ENCODE results near the gene EFCC1.

The EFCC1 gene

DNA sequence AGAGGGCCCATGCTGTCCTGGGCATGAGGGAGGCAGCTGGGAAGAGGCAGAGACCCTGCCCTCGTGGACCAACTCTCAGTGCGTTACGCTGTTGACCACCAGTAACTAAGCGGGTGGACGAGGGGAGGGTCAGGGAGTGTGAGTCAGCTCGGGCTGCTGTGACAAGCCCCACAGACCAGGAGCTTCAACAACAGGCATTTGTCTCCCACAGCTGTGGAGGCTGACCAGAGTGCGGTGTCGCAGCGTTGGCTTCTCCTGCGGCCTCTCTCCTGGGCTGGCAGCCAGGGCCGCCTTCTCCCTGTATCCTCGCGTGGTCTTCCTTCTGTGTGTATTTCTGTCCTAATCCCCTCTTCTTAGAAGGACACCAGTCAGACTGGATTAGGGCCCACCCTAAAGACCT is 13.0 kb downstream of the EFCC1 start:
- TF ChIP-seq, protein P1, sequence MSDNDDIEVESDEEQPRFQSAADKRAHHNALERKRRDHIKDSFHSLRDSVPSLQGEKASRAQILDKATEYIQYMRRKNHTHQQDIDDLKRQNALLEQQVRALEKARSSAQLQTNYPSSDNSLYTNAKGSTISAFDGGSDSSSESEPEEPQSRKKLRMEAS (IDR thresholded peaks at IDR 0.05), result no peak
- no peak for TF ChIP-seq TAF1 (IDR thresholded peaks at IDR 0.05; ENCODE audit: low read depth)
- TF ChIP-seq, protein P2, sequence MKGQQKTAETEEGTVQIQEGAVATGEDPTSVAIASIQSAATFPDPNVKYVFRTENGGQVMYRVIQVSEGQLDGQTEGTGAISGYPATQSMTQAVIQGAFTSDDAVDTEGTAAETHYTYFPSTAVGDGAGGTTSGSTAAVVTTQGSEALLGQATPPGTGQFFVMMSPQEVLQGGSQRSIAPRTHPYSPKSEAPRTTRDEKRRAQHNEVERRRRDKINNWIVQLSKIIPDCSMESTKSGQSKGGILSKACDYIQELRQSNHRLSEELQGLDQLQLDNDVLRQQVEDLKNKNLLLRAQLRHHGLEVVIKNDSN (IDR thresholded peaks at IDR 0.05), result no peak
- TF ChIP-seq, protein P3, sequence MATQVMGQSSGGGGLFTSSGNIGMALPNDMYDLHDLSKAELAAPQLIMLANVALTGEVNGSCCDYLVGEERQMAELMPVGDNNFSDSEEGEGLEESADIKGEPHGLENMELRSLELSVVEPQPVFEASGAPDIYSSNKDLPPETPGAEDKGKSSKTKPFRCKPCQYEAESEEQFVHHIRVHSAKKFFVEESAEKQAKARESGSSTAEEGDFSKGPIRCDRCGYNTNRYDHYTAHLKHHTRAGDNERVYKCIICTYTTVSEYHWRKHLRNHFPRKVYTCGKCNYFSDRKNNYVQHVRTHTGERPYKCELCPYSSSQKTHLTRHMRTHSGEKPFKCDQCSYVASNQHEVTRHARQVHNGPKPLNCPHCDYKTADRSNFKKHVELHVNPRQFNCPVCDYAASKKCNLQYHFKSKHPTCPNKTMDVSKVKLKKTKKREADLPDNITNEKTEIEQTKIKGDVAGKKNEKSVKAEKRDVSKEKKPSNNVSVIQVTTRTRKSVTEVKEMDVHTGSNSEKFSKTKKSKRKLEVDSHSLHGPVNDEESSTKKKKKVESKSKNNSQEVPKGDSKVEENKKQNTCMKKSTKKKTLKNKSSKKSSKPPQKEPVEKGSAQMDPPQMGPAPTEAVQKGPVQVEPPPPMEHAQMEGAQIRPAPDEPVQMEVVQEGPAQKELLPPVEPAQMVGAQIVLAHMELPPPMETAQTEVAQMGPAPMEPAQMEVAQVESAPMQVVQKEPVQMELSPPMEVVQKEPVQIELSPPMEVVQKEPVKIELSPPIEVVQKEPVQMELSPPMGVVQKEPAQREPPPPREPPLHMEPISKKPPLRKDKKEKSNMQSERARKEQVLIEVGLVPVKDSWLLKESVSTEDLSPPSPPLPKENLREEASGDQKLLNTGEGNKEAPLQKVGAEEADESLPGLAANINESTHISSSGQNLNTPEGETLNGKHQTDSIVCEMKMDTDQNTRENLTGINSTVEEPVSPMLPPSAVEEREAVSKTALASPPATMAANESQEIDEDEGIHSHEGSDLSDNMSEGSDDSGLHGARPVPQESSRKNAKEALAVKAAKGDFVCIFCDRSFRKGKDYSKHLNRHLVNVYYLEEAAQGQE (IDR thresholded peaks at IDR 0.05; ENCODE audit: low read depth), result no peak
- TF ChIP-seq FOXM1 (IDR thresholded peaks at IDR 0.05; ENCODE audit: borderline replicate concordance, low read depth), result no peak
- TF ChIP-seq EP300 (IDR thresholded peaks at IDR 0.05; ENCODE audit: borderline replicate concordance), result no peak
- no peak for TF ChIP-seq ZBTB7A (IDR thresholded peaks at IDR 0.05; ENCODE audit: low read depth)
- TF ChIP-seq RAD21 (IDR thresholded peaks at IDR 0.05; ENCODE audit: low read depth), result no peak

DNA sequence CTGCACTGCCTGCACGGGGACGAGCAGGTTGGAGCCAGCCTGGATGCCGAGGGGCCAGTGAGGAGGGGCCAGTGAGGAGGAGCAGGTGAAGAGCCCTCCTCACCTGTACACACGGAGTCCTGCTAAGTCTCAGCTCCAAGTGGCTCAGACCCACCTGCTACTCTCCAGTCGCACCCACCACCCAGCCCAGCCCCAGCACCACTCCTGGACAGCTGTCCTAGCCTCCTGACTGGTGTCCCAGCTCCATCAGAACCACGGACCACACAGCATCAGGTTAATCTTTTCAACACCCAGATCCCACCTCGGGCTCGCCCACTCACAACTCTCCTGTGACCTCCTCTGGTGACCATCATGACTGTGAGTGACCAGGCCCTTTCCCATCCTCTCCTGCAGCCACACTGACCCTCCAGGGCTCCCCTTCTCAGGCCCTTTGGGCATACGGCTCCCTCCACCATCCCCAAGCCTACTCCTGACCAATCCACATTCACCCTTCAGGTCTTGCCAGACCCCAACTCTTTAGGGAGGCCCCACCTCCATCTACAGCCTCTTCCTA is 13.8 kb downstream of the EFCC1 start:
- TF ChIP-seq FOXM1 (IDR thresholded peaks at IDR 0.05; ENCODE audit: borderline replicate concordance, low read depth) (no peak), YY1 (IDR thresholded peaks at IDR 0.05; ENCODE audit: low read depth) (no peak), ZBTB7A (IDR thresholded peaks at IDR 0.05; ENCODE audit: low read depth) (no peak), RAD21 (IDR thresholded peaks at IDR 0.05; ENCODE audit: low read depth) (no peak), TCF12 (IDR thresholded peaks at IDR 0.05; ENCODE audit: low read depth) (no peak)
- TF ChIP-seq, protein P3 (IDR thresholded peaks at IDR 0.05; ENCODE audit: low read depth), result no peak
- TF ChIP-seq, protein P2 (IDR thresholded peaks at IDR 0.05), result no peak

DNA sequence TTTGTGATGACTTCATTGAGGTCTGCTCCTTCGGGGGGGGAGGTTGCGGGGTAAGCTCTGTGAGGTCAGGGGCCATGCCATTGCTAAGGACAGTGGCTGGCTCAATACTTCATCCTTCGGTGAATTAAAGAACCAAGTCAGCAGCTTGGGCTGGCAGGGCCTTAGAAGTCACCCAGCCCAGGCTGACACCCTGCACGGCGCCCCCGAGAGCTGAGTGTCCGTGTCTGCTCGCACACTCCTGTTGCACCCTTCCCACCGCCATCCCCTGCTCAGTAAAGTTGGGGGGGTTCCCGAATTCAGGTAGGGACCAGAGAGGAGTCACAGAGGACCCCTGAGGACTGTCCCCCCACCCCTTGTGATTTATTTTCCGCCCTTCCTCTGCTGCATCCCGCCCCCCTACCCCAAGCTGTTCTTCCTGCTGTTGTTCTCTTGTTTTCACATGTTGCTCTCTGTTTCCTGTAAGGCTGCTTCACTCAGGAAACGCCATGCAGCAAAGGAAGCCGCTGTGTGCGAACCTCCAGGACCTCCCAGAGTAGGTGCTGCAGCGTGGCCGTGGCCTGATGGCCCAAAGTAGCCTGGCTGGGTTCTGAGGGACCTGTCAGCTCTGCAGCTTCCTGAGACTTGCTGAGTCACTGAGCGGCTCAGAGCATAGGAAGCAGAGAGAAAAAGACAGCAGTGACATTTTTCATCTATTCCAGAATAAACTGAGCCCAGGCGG is 14.4 kb downstream of the EFCC1 start:
- TF ChIP-seq RAD21 (IDR thresholded peaks at IDR 0.05; ENCODE audit: low read depth) (no peak), TAF1 (IDR thresholded peaks at IDR 0.05; ENCODE audit: low read depth) (no peak), CEBPB (IDR thresholded peaks at IDR 0.05) (no peak), FOXM1 (IDR thresholded peaks at IDR 0.05; ENCODE audit: borderline replicate concordance, low read depth) (no peak)

DNA sequence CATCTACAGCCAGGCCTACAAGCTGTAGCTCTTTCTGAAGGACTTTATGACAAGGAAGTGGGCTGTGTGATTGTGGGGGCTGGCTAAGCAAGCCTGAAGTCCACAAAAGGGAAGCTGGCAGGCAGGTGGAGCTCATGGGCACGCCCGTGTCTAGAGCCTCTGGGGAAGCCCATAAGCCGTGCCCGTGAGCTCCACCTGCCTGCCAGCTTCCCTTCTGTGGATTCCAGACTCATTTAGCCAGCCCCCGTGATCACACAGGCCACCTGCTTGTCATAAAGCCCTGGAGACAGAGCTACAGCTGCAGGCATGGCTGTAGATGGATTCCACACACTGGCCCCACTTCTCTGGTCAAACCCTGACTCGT is 15.2 kb downstream of the EFCC1 start:
- no peak for TF ChIP-seq EP300 (IDR thresholded peaks at IDR 0.05; ENCODE audit: borderline replicate concordance)
- no peak for TF ChIP-seq ZBTB7A (IDR thresholded peaks at IDR 0.05; ENCODE audit: low read depth)
- TF ChIP-seq, protein P1 (IDR thresholded peaks at IDR 0.05), result no peak
- TF ChIP-seq EGR1 (IDR thresholded peaks at IDR 0.05), result no peak
- no peak for TF ChIP-seq YY1 (IDR thresholded peaks at IDR 0.05; ENCODE audit: low read depth)
- TF ChIP-seq TEAD4 (IDR thresholded peaks at IDR 0.05), result no peak
- TF ChIP-seq TCF12 (IDR thresholded peaks at IDR 0.05; ENCODE audit: low read depth), result no peak

DNA sequence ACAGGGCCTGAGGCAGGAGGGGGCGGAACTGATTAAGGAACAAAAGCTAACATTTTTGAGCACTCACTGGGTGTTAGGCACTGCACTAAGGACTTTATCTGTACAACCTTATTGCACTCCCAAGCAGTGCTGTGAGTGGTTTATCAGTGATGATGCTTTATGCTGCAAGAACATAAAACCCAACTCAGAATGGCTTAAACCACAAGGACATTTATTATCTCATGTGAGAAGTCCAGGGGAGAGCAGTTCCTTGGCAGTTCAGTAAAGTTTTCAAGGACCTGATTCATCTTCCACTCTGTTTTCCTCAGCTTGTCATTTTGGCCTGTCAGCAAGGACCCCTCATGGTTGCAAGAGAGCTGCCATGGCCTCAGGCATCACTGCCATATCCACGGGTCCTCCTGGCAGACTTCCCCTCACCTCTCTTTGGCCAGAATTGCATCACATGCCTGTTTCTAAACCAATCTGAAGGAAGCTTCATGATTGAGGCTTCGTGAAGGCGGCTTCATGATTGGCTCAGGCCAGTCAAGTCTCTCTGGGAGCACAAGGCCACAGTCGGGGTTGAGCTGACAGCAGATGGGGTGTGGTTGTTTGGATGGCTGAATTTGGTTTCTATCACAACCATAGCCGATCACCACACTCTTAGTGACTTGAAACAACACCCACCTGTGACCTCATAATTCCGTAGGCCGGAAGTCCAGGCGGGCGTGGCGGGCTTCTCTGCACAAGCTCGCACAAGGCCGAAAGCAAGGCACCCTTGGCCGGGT is 15.8 kb downstream of the EFCC1 start:
- TF ChIP-seq, protein P2 (IDR thresholded peaks at IDR 0.05), result no peak
- no peak for TF ChIP-seq EP300 (IDR thresholded peaks at IDR 0.05; ENCODE audit: borderline replicate concordance)
- TF ChIP-seq FOXM1 (IDR thresholded peaks at IDR 0.05; ENCODE audit: borderline replicate concordance, low read depth), result no peak
- TF ChIP-seq RAD21 (IDR thresholded peaks at IDR 0.05; ENCODE audit: low read depth), result no peak
- no peak for TF ChIP-seq NFIC (IDR thresholded peaks at IDR 0.05)
- TF ChIP-seq CEBPB (IDR thresholded peaks at IDR 0.05), result no peak
- TF ChIP-seq CREB1 (IDR thresholded peaks at IDR 0.05; ENCODE audit: low read depth), result no peak
